AG20443 (cell line): ENCODE data around the gene DRD2.
"Not testable (repeated sequence)": the region's sequence is repeated elsewhere in the genome, so short reads cannot be mapped to it uniquely, and the experiment has no call there.

Experiments
- DNase-seq: peaks from one replicate; pipeline ENCODE4 v3.0.0; 2012; ENCODE audit warnings: low spot score, mixed read lengths

The DRD2 gene

DNA sequence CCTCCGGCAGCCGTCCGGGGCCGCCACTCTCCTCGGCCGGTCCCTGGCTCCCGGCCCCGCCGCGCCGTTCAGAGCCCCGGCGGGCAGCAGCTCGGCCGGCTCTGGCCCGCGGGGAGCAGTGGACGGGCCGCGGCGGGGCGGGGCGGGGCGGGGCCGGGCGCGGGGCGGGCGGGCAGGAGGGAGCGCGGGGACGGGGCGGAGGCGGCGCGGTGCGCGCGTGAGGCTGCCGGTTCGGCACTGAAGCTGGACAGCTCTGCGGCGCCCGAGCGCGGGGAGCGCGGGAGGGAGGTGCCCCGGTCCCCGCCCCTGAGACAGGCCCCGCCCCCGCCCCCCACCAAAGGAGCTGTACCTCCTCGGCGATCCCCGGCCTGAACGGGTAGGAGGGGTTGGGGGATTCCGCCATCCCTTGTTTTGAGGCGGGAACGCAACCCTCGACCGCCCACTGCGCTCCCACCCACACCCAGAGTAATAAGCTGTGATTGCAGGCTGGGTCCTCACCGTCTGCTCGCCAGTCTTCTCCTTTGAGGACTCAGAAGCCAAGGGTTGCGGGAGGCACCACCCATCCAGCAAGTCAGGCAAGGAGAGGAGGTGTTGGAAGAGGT lies at the start of gene DRD2:
TSS of gene DRD2 (minus strand) at position 239 of the 602 bp plus-strand sequence. CDS start 50,747 bp downstream, outside the sequence.
- peak; percentile 54 for DNase-seq

DNA sequence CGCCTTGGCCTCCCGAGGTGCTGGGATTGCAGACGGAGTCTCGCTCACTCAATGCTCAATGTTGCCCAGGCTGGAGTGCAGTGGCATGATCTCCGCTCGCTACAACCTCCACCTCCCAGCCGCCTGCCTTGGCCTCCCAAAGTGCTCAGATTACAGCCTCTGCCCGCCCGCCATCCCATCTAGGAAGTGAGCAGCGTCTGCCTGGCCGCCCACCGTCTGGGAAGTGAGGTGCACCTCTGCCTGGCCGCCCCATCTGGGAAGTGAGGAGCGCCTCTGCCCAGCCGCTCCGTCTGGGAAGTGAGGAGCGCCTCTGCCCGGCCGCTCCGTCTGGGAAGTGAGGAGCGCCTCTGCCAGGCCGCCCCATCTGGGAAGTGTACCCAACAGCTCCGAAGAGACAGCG lies 48.7 kb upstream of the DRD2 start:
- DNase-seq, result not testable (repeated sequence)

DNA sequence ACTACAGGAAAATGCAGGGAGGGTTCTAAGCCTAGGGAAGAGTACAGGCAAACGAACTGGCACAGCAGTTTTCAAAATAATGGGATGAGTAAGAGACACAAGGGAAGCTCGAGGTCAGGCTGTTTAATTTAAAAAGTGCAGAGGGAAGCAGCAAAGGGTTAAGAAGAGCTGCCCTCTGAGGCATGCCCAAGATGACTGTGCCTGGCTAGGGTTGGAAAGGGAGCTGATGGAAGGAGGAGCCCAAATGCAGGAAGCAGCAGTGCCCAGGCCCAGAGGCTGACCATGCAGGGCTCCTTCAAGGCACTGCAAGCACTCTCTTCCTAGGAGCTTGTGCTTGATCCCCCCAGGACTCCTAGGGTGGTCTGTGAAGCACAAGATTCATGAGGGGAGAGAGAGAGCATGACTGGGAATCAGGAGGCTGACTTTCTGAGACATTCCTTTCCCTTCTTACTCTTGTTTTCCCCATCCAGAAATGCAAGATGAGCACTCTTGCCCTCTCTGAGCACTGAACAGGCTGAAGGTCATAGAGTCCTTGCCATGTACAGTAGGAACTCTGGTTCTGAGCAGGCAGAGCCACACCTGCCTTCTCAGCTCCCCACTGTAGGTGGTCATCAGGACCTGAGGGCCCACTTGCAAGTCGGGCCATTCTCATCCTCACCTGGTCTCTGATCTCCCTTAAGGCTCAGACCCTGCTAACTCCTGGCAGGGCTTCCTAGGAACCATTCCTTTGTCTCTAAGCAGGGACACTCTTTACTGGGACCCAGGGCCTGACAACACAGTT lies 46.7 kb upstream of the DRD2 start:
- no peak for DNase-seq

DNA sequence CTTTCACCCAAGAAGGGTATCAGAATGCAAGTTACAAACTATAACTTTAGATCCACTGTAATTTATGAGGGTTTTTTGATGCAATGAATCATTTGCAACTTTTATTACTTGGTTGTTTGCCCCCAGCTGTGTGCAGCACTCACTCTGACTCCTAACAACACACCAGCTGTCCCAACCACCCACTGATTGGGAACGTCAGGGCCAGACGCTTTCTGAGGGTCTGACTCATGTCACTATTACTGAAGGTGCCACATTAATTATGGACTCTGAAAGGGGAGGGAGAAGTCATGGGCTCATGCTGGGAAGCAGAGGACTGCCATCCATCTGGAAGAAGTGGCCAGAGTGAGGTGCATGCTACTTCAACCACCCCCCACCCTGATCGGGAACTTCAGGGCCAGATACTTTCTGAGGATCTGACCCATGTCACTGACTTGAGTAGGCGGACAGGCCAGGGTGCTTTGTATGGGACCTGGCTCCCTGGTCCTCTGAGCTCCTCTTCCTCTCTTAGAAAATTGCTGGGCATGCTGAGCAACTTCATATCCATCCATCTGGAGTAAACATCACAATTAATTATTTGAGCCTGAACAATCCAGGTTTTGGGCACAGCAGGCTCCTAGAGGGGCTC lies 44.9 kb upstream of the DRD2 start:
- DNase-seq, result no peak

DNA sequence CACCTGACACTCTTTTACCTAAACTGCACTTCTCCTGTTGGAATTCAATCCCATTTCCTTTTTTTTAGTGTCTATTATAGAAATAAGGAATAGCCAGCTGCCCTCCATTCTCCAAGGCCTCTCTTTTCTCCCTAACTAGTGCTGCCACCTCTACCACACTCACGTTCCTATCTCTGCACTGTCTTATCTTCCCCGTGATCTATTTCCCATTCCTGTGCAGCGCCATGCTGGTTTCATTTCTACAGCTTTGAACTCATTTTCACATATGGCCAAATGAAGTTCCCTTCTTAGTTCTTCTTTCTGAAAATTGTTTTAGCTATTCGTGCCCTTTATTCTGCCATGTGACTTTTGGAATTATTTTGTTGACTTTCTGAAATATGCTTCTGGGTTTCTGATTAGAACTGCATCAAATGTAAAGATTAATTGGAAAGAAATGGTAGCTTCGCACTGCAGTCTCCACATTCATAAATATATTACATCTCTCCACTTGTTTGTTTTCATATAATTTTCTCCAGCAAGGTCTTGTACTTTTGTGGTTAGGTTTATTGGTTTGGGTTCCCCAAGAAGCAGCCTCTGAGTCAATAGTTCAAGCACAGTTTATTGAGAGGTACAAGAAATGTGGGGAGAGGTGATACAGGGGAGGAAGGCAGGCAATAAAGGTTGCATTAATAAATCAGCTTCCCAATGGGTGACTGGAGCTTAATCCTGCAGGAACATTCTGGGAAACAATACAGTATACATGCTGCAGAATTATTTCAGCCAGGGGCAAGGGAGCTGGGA lies 43.7 kb upstream of the DRD2 start:
- DNase-seq, result no peak

DNA sequence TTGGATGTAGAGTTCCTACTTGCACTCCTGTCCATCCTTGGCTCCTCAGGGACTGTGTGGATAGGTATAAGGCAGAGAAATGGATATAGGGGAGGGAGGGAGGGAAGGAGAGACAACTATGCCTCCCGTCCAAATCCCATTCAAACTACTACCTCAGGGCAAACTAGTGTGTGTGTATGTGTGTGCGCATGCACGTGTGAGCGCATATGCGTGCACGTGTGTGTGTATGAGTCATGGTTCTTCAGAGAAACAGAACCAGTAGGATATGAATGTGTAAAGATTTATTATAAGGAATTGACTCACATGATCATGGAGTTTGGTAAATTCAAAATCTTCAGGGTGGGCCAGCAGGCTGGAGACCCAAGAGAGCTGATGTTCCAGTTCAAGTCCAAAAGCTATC lies 42.2 kb upstream of the DRD2 start:
- DNase-seq, result no peak

DNA sequence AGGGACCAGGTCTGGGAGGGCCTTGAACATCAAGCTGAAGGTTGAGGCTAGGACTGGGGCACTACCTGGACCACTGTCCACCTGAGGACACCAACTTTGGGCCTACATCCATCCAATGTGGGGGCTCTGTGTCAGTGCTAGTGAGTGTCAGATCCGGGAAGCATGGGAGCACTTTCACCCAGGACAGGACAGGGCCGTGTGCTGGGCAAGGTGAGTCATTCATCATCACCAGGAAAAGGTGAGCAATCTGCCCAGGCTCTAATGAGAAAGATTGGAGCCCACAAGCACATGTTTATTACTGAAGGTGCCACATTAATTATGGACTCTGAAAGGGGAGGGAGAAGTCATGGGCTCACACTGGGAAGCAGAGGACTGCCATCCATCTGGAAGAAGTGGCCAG lies 39.7 kb upstream of the DRD2 start:
- DNase-seq, result no peak

DNA sequence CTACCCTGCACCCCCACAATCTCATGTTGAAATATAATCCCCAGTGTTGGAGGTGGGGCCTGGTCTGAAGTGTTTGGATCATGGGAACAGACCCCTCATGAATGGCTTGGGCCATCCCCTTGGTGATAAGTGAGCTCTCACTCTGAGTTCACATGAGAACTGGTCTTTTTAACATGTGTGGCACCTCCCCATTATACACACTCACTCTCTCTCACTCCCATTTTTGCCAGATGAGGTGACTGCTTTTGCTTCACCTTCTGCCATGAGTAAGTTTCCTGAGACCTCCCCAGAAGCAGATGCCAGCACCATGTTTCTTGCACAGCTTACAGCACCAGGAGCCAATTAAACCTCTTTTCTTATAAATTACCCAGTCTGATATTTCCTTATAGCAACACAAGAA lies 32.1 kb upstream of the DRD2 start:
- DNase-seq, result no peak

DNA sequence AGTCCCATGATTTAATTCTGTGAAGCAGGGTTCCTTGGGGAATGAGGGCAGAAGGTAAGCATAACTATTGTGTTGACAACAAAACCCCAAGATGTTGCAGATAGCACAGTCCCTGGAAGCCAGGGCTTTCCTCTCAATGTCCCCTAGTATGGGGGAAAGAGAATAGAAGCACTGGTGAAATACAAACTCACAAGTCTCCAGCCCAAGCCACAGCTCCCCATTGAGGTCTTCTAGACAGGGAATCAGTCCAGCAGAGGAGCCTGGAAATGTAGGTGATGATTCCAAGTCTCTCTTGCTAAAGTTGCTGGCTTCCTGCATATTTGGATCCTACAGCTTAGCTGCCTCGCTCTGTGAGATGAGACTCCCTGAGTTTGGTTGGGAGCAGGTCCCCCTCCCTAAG lies 31.7 kb upstream of the DRD2 start:
- DNase-seq, result no peak

DNA sequence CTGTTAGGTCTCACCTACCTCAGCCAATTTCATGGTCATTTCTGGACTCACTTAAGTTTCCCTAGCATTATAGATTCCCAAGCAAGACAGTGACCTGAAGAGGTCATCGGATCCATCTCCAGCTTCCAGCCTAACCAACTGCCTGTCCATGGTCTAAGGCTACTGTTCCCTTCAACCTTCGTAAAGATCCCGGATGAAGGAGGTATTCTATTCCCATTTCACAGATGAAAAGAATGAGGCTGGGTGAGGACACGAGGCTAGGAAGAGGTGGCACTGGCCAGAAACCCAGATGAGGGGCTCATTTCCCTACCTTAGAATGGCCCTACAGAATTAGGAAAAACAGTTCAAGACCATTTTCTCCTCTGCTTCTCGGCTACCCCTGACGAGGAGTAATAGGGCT lies 31.3 kb upstream of the DRD2 start:
- no peak for DNase-seq

DNA sequence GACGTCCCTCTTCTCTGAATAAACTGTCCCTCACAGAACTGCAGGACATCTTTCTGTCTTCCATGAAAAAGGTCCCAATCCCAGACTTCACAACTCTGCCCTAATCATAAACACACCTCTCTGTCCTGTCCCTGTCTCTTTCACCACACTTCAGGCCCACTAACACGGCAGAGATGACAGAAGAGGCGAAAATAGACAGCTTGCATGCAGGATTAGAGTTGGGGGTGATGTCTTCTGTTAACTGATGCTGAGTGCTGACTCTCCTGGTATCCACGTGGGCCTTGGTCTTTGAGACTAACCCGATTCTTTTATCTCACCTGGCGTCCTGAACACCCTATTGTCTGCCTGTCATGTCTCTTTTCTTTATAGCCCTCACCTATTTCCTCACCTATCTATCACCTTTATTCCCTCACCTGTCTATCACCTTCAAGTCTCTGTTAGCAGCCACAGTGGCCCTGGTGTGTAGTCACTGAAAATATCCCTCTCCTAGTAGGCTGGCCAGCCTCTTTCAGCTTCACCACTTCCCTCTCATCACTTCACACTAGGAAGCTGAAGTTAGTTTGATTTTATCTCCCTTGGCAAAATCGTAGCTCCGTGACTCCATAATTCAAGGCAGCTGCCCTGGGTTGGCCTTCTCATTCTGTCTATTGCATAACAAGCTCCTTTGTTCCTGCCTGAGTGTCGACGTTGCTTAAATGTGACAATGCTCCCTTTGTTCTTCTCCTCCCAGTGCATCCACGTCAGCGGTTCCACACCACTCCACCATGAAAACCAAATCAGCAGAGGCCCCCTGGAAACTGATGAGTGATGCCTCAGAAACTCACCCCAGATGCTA lies 30.6 kb upstream of the DRD2 start:
- peak; percentile 87 for DNase-seq

DNA sequence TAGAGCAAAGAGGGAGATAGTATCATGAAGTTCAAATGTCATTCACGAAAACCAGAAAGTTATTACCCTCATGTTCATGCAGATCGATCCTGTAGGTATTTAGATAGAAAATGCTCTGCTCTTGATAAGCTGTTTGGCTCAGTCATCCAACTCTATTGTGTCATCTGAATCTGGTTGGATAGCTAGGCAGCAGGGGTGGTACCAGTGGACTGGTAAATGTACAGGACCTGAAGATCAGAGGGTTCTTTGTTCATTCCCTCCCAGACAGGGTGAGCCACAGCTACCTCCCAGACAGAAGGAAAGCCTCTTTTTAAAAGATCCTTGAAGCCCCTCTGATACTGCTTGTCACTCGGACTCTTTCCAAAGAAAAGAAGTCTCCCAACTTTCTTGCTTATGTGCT lies 29.8 kb upstream of the DRD2 start:
- DNase-seq, result no peak

DNA sequence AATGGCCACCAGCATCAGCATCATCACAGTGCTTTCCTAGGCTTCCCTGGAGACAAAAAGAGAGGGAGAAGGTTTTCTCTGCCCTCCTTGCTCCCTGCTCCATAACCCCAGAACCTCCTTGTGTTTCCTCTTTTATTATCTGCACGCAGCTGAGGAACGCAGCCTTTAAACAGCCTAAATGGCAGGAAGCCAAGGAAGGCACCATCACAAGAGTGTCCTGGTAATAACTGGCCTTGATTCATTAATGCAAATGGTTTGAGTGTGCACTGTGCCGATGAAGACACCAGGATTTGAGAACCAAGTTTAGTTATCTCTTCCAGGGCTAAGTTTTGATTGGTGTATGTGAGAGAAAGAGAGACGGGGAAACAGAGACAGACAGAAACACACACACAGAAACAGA lies 29.4 kb upstream of the DRD2 start:
- DNase-seq, result no peak

DNA sequence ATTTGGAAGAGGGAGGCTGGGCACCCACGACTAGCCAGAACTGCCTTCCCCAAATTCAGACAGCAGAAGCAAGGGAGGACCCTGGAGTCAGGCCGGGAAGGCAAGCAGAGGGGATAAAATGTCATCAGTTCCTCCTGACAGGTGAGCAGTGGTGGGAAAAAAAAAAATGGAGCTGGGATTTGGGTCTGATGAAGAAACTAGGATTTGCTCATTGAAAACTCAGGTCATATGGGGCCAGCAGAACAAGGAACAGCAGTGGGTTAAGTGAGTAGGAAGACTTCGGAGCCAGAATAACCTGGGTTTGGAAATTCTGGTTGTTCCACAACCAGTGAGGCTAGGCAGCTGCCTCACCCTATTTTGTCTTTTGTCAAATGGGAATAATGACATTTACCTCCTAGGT lies 28.9 kb upstream of the DRD2 start:
- DNase-seq, result no peak

DNA sequence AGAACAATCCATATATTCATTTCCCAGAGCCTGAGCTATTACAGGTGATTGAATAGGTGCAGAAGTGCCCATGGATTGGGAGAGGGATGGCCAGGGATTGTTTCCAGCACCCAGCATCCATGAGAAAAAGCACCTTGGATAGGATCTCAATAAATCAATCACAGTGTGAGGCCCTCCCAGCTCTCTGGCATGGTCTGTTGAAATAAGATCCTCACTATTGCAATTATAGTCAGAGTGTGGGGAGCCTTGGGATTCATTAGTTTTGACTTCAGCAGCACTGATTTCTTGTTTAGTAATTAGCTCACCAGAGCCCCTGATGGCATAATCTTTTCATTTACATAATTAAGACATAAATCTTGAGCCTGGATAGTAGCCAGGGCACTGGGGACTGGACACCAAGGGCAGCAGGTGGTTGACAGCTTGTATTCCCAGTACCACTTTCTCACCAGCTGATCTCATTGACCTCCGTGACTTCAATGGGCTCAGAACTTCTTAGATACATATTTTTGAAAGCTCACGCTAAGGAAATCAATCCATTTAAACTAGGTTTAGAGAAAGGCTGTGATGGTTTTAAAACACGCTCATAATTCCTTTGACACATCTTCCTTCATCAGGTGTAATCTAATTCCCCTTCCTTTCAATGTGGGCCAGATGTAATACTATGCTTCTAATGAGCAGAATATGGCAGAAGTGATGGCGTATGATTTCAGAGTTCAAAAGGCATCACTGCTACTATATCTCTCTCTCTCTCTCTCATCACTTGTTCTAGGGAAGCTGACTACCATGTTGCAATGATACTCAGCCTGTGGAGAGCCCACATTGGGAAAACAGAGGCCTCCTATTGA lies 22.1 kb upstream of the DRD2 start:
- DNase-seq, result no peak

DNA sequence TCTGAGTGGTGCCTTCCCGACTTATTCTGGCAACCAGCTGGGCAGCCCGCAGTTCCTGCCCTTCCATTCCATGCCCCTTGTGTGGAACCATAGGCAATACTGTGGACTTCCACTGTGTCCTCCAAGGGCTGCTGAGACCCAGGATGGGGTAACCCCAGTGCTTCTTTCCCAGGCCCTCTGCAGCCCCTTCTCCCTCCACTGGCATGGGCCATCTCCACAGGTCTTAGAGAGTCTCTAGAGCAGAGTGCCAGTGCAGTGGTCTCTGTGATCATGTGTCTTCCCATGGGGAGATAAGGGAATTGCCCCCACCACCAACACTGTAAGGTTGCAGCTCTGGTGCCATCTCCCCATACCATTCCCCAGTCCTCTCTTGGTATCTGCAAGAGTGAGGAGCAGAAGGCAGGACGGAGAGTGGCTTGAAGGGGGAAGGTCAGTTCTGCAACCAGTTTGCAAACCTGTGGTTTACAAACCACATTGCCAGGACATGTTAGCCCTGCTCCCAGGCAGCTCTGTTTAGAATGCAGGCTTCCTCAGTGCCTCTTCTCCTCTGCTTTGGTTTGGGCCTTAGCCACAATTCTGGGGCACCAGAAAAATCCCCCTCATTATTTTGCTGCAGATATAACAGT lies 20.9 kb upstream of the DRD2 start:
- DNase-seq, result no peak

DNA sequence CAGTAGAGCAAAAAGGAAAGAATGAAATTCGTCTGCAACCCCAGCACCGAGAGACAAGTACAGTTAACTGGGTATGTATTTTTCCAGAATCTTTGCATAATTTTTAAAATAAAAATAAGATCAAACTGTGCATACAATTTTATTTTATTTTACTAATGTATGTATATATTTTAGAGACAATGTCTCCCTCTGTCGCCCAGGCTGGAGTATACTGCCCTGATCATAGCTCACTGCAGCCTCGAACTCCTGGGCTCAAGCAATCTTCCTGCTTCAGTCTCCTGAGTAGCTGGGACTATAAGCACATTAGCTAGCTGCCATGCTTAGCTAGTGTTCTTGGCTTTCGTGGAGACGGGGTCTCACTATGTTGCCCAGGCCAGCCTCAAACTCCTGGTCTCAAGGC lies 18.8 kb upstream of the DRD2 start:
- DNase-seq, result no peak

DNA sequence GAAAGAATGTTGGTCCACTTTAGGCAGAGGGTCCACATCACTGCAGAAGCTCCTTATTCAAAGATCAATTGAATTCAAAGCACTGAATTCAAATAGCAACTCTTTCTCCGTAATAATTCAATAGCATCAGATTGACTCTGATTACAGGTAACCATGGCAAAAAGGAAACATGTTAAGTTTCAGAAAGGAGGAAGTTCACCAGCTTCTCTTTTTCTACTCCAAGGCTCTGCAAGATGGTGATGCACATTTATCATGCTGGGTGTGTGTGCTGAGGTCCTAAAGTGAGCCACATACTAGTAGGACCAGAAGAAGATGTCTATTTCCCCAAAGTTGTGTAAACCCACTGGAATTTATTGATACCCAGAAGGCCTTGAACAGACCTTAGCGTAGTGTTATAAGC lies 18.0 kb upstream of the DRD2 start:
- DNase-seq, result no peak

DNA sequence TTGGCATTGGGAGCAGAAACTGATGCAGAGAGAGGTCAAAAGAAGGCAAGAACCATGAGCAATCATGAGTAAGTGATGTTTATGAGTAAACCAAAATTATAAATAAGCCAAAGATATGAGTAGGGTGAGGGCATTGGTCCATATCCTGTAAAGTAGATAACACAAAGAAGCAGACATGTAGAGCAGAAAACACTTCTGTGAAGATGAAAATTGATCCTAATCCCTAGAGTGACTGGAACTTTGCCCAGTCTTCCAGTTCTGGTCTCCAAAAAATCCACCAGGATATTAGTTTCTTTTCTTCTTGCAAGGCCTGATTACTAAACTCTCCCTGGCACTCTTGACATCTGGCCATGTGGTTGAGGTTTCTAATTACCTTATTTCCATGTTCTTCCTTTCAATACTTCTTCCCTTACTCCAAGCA lies 13.7 kb upstream of the DRD2 start:
- DNase-seq, result no peak

DNA sequence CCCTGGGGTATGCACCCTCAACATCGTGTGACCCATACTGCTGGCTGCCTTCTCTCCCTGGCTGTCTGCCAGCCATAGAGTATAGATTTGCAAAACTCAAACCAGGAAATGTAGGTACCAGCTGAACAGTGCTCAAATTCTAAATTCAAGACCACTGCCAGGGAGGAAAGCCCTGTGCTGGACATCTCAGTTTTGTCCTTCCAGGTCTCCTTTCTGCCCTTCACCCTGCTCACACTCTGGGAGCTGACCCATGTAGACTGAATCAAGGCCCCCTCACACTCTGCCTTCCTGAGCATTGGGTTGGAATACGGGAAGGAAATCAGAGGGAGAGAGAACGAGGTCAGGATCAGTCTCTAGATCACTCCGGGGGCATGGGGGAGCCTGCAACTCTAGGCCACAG lies 12.4 kb upstream of the DRD2 start:
- DNase-seq, result no peak
